Choroid plexus epithelial cell (primary cell): ENCODE results near the gene MANF.

Source experiments
- DNase-seq: peaks from one replicate; pipeline ENCODE4 v3.0.0-alpha.2; 2010; ENCODE audit warnings: low read depth
- H3K4me3 ChIP-seq: 2 replicates; pipeline ENCODE4 v1.5.1; 2011; ENCODE audit warnings: low read depth, mild to moderate bottlenecking, control low read depth, low read length, moderate library complexity
- CTCF ChIP-seq: conservative IDR thresholded peaks from 2 replicates; pipeline ENCODE4 v1.5.1; 2011; ENCODE audit warnings: low read depth, mild to moderate bottlenecking, control low read depth, inconsistent platforms, low read length, moderate library complexity

MANF gene

DNA sequence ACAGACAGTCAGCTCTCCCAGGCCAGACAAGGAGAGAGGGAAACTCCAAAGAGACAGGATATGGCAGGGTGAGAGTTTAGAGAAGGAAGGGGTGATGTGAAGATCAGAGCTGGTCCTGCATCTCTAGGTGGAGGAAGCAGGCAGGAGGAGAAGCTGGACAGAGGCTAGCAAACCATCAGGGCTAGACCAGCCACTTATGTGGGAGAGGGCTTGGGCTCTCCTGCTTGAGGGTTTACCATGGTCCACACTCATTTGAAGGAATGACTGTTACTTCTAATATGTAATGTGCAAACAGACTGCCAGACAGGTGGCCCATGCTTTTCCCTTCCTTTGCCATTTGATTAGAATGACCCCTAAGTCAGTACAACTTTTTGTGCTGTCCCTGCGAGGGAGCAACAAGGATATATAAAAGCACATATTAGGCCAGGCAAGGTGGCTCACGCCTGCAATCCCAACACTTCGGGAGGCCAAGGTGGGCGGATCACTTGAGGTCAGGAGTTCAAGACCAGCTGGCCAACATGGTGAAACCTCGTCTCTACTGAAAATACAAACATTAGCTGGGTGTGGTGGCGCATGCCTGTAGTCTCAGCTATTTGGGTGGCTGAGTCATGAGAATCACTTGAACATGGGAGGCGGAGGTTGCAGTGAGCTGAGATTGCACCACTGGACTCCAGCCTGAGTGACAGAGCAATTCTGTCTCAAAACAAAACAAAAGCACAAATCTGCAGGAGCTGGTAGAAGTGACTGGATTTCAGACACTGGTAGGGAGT lies 41.0 kb upstream of the MANF start:
- H3K4me3 ChIP-seq: no peak overlapping the region
- TF ChIP-seq CTCF: no peak
- peak; percentile 85 for DNase-seq

- no peak for DNase-seq
- no peak overlapping the region for H3K4me3 ChIP-seq
- TF ChIP-seq CTCF: no peak
These were observed 34.3 kb upstream of the MANF start for GRCh38 chr3:51350751-51351150.

DNA sequence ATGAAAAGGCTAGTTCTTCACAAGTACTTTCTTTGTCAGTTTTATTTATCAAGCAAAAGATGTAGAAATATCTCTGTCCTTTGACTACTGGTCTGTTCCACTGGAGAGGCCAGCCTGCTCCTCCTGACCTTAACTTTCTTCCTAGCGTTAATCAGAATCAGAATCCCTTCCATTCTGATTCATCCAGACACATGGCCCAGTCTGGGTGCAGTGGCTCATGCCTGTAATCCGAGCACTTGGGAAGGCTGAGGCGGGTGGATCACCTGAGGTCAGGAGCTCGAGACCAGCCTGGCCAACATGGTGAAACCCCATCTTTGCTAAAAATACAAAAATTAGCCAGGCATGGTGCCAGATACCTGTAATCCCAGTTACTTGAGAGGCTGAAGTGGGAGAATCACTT lies 32.0 kb upstream of the MANF start:
- DNase-seq: no peak
- no peak overlapping the region for H3K4me3 ChIP-seq
- TF ChIP-seq CTCF: no peak

DNA sequence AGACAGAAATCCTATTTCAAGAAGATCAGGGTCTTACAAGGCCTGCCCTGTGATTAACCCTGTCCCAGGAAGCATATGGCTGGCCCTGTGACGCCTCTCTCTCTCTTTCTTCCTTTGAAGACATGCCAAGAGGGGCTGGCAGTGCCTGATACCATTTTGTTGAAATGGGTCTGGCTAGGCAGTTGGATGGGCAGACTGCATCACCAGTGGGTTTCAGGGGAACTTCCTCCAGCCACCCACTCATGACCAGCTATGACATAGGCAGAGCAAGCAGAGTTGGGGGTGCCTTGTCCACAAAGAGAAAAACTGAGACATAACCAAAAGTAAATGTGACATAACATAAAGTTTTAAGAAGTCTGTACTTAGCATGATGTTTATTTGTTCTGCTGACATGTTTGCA lies 31.4 kb upstream of the MANF start:
- no peak overlapping the region for H3K4me3 ChIP-seq
- no peak for DNase-seq
- no peak for TF ChIP-seq CTCF

- no peak for TF ChIP-seq CTCF
- no peak for DNase-seq
- H3K4me3 ChIP-seq: no peak overlapping the region
These were observed 30.9 kb upstream of the MANF start for GRCh38 chr3:51354172-51354571.

DNA sequence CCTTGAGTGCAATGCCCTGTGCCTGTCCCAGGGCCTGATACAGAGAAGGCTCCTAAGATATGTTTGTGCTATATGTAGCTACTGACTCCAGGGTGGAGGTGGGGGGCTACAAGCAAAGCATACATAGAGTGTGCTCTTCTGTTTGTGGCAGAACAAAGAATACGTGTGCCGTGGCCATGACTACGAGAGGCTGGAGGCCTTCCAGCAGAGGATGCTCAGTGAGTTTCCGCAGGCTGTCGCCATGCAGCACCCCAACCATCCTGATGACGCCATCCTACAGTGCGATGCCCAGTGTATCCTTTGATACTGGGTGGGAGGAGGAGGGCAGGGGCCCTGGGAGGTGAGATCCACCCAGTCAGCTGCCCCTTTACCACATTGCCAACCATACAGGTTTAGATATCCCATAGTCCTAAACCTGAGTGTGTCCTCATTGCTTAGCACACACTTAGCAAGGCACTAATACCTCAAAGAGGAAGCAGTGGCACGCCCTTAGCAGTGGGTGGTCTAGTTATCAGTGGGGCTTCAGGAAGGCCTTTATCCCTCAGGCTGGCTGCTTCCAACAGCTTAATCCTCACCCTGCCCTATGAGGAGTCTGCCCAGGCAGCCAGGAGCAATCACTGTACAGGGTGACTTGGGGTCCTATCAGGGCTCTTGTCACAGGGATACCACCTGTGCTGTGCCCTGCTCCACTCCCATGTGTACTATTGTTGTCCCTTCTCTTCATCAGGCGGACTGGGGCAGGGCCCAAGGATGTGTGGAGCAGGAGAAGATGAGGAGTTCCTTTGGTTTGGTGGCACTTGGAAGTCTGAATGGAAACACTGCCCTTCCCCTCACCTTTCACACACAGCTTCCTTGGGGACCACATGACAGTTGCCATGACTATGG lies 30.1 kb upstream of the MANF start:
- DNase-seq: no peak

More for the DNA sequence above, 30.1 kb upstream of the MANF start:
- H3K4me3 ChIP-seq: no peak overlapping the region
- no peak for TF ChIP-seq CTCF
